ENCODE data around the gene RNF121.
"Not testable (repeated sequence)": the region's sequence is repeated elsewhere in the genome, so short reads cannot be mapped to it uniquely, and the experiment has no call there.

The RNF121 gene

GRCh38 chr11:71928737-71929443 lies at the start of gene RNF121:
Gene RNF121, plus strand, starts transcription at chr11:71929046. Its CDS starts 16 bp downstream, at chr11:71929062.
- CTCF ChIA-PET = no interaction called here
- peak; percentile 72 for TF ChIP-seq FOXK2 (IDR thresholded peaks at IDR 0.05)
- TF ChIP-seq LEF1 (IDR thresholded peaks at IDR 0.05; ENCODE audit: borderline replicate concordance) = no peak
- TF ChIP-seq FOXM1 (IDR thresholded peaks at IDR 0.05; ENCODE audit: borderline replicate concordance) = peak; percentile 39; the same call in 1 of the 2 replicates
- TF ChIP-seq CTBP1 (IDR thresholded peaks at IDR 0.05; ENCODE audit: borderline replicate concordance) = no peak
- POLR2A ChIA-PET = interaction anchor here (0.8 to 2.9 kb wide), 6 partner anchors 9 to 36 kb away, joined by 3 to 16 read pairs (median 4); no protein-coding TSS in a partner anchor
- DNase-seq (ENCODE audit: extremely low spot score) = peak; percentile 96

- CTCF ChIA-PET; POLR2A ChIA-PET; DNase-seq (ENCODE audit: extremely low spot score): not testable (repeated sequence)
Observed at GRCh38 chr11:71885806-71886205, 43.0 kb upstream of the RNF121 start.

DNA sequence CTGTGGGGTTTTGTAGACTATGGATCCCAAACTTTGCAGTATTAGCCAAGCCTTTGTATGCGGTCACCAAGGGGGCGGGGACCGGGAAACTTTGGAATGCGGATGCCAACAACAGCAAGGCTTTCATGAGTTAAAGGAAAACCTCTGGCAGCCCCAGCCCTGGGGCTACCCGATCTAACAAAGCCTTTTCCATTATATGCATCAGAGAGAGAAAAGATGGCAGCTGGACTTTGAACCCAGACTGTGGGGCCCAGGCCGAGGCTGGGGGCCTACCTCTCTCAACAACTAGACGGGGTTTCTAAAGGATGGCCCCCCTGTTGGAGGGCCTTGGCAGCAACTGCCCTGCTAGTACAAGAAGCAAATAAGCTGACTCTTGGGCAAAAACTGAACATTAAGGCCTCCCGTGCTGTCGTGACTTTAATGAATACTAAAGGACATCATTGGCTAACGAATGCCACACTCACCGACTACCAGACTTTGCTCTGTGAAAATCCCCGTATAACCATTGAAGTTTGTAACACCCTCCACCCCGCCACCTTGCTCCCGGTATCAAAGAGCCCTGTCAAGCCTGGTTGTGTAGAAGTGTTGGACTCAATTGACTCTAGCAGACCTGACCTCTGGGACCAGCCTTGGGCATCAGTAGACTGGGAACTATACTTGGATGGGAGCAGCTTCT lies 40.4 kb upstream of the RNF121 start:
- DNase-seq (ENCODE audit: extremely low spot score); CTCF ChIA-PET; POLR2A ChIA-PET: not testable (repeated sequence)

- CTCF ChIA-PET; DNase-seq (ENCODE audit: extremely low spot score); POLR2A ChIA-PET: not testable (repeated sequence)
Observed at GRCh38 chr11:71889181-71889872, 39.5 kb upstream of the RNF121 start.

DNA sequence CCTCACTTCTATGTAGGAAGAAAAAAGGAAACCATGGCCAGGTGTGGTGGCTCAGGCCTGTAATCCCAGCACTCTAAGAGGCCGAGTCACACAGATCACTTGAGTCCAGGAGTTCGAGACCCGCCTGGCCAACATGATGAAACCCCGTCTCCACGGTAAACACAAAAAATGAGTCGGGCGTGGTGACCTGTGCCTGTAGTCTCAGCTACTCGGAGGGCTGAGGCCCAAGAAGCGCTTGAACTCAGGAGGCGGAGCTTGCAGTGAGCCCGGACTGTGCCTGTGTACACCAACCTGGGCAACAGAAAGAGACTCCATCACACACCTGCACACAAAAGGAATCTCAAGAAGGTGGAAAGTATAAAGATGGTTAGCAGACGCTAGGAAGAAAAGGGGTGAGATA lies 32.9 kb upstream of the RNF121 start:
- CTCF ChIA-PET = no interaction called here
- no peak for DNase-seq (ENCODE audit: extremely low spot score)
- TF ChIP-seq ELF4 (IDR thresholded peaks at IDR 0.05) (no peak), LEF1 (IDR thresholded peaks at IDR 0.05; ENCODE audit: borderline replicate concordance) (no peak), CTBP1 (IDR thresholded peaks at IDR 0.05; ENCODE audit: borderline replicate concordance) (no peak), SP1 (IDR thresholded peaks at IDR 0.05) (no peak), ARNT (IDR thresholded peaks at IDR 0.05) (no peak), PKNOX1 (IDR thresholded peaks at IDR 0.05) (no peak)
- POLR2A ChIA-PET = no interaction called here

- DNase-seq (ENCODE audit: extremely low spot score); CTCF ChIA-PET; POLR2A ChIA-PET: not testable (repeated sequence)
Observed at GRCh38 chr11:71901137-71901536, 27.7 kb upstream of the RNF121 start.

DNA sequence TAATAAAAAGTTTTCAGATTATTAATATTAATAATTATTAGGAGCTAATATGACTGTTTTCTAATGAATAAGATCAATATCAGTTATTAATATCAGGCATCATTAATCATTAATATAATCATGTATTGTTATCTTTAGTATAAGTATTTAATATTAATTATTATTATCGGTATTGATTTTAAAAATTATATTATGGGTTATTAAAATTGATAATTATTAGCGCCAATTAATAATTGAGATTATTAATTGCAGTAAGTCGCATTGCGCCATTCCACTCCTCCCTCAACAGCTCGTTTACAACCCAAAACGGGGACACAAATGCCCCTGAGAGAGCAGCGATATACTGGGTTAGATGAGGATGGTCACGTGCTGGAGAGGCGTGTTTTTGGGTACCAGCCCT lies 20.6 kb upstream of the RNF121 start:
- ChIA-PET CTCF (no interaction called here), POLR2A (no interaction called here)
- TF ChIP-seq FOXA1 (IDR thresholded peaks at IDR 0.05) (no peak), NFRKB (IDR thresholded peaks at IDR 0.05) (no peak), SP1 (IDR thresholded peaks at IDR 0.05) (no peak), FOXM1 (IDR thresholded peaks at IDR 0.05; ENCODE audit: borderline replicate concordance) (no peak), PKNOX1 (IDR thresholded peaks at IDR 0.05) (no peak), ZNF384 (IDR thresholded peaks at IDR 0.05) (no peak), L3MBTL2 (conservative IDR thresholded peaks at IDR 0.05) (no peak), LEF1 (IDR thresholded peaks at IDR 0.05; ENCODE audit: borderline replicate concordance) (no peak), SUZ12 (IDR thresholded peaks at IDR 0.05) (no peak), ELF4 (IDR thresholded peaks at IDR 0.05) (no peak), HDGF (IDR thresholded peaks at IDR 0.05; ENCODE audit: borderline replicate concordance) (no peak), BHLHE40 (IDR thresholded peaks at IDR 0.05; ENCODE audit: borderline replicate concordance) (no peak), ARNT (IDR thresholded peaks at IDR 0.05) (no peak), FOXK2 (IDR thresholded peaks at IDR 0.05) (no peak), CTBP1 (IDR thresholded peaks at IDR 0.05; ENCODE audit: borderline replicate concordance) (no peak)
- no peak for DNase-seq (ENCODE audit: extremely low spot score)

DNA sequence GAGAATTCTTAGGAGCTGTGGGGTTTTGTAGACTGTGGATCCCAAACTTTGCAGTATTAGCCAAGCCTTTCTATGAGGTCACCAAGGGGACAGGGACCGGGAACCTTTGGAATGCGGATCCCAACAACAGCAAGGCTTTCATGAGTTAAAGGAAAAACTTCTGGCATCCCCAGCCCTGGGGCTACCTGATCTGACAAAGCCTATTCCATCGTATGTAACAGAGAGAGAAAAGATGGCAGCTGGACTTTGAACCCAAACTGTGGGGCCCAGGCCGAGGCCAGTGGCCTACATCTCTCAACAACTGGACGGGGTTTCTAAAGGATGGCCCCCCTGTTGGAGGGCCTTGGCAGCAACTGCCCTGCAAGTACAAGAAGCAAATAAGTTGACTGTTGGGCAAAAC lies 18.1 kb upstream of the RNF121 start:
- DNase-seq (ENCODE audit: extremely low spot score); CTCF ChIA-PET; POLR2A ChIA-PET: not testable (repeated sequence)

DNA sequence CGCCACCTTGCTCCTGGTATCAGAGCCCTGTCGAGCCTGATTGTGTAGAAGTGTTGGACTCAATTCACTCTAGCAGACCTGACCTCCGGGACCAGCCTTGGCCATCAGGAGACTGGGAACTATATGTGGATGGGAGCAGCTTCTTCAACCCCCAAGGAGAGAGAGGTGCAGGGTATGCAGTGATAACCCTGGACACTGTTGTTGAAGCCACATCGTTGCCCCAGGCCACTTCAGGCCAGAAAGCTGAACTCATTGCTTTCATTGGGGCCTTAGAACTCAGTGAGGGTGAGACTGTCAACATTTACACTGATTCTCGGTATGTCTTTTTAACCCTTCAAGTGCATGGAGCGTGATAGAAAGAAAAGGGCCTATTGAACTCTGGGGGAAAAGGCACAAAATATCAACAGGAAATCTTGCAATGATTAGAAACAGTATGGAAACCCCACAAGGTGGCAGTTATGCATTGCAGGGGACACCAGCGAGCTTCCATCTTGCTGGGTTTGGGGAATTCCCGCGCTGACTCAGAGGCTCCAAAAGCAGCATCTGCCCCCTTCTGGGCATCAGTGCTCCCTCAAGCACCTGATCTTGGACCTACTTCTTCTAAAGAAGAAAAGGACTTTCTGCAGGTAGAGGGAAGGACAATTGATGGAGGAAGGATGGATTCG lies 17.4 kb upstream of the RNF121 start:
- POLR2A ChIA-PET; DNase-seq (ENCODE audit: extremely low spot score); CTCF ChIA-PET: not testable (repeated sequence)

DNA sequence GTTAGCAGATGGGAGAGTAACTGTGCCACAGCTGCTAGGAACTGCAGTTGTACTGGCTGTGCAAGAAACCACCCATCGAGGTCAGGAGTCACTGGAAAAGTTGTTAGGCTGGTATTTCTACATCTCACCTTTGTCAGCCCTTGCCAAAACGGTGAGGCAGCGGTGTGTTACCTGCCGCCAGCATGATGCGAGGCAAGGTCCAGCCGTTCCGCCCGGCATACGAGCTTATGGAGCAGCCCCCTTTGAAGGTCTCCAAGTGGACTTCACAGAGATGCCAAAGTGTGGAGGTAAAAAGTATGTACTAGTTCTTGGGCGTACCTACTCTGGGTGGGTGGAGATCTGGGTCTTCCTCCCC lies 16.9 kb upstream of the RNF121 start:
- CTCF ChIA-PET, POLR2A ChIA-PET: not testable (repeated sequence)

More for the DNA sequence above, 16.9 kb upstream of the RNF121 start:
- not testable (repeated sequence) for DNase-seq (ENCODE audit: extremely low spot score)

Data from HEK293T (cell line).